ENCODE results near the gene SPAG8. TPM values are rescaled to one million over a fixed set of nuclear protein-coding genes. Genes with fewer than 3 reads are reported as not detected.
A peak's percentile ranks its signal among the peaks of the same experiment; 100 is the strongest.

Gene SPAG8
- total RNA-seq, 3 donors from 2014 or later = 1.1 to 2.2 (median 1.3) TPM

DNA sequence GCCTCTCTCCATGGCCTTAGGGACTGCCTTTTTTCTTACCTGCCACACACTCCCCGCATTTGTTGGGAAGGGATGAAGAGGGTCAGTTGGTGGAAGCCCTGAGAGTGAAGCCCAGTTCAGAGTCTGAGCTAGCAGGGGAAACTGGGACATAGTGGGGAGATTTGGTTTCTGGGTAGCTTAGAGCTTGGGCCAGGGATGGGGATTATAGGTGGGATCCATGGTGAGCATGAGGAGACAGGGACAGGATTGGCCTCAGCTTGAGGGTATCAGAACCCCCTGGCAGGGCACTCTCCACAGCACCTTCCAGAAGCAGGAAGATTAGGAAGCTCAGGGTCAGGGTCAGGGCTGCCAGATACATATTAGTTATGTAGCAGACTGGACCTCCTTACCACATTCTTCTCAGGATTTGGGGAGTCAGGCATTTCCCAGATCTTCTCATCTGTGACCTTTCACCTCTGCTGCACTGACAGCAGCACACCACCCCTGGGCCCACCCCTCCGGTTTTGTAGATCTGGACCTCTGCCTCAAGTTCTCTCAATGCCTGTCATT lies 40.3 kb upstream of the SPAG8 start:
- no peak overlapping the region for H3K27ac ChIP-seq
- H3K4me1 ChIP-seq = no peaks in the 10 kb centered on the region
- TF ChIP-seq, protein P1, sequence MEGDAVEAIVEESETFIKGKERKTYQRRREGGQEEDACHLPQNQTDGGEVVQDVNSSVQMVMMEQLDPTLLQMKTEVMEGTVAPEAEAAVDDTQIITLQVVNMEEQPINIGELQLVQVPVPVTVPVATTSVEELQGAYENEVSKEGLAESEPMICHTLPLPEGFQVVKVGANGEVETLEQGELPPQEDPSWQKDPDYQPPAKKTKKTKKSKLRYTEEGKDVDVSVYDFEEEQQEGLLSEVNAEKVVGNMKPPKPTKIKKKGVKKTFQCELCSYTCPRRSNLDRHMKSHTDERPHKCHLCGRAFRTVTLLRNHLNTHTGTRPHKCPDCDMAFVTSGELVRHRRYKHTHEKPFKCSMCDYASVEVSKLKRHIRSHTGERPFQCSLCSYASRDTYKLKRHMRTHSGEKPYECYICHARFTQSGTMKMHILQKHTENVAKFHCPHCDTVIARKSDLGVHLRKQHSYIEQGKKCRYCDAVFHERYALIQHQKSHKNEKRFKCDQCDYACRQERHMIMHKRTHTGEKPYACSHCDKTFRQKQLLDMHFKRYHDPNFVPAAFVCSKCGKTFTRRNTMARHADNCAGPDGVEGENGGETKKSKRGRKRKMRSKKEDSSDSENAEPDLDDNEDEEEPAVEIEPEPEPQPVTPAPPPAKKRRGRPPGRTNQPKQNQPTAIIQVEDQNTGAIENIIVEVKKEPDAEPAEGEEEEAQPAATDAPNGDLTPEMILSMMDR (IDR thresholded peaks at IDR 0.05) = no peak
- no peak for TF ChIP-seq POLR2A (IDR thresholded peaks at IDR 0.05)
- no peak for TF ChIP-seq POLR2AphosphoS5 (IDR thresholded peaks at IDR 0.05)
- H3K9me3 ChIP-seq = no peaks in the 10 kb centered on the region
- peak in 1 of 2 donors; percentile 5 for DNase-seq (ENCODE audit: low spot score in 2 of 2)
- no peaks in the 10 kb centered on the region for H3K36me3 ChIP-seq
- H3K27me3 ChIP-seq = no peaks in the 10 kb centered on the region
- intact Hi-C loops (cut with DNase I; ENCODE audit: low total_unique reads) = no loop called here
- H3K4me3 ChIP-seq = no peak overlapping the region

DNA sequence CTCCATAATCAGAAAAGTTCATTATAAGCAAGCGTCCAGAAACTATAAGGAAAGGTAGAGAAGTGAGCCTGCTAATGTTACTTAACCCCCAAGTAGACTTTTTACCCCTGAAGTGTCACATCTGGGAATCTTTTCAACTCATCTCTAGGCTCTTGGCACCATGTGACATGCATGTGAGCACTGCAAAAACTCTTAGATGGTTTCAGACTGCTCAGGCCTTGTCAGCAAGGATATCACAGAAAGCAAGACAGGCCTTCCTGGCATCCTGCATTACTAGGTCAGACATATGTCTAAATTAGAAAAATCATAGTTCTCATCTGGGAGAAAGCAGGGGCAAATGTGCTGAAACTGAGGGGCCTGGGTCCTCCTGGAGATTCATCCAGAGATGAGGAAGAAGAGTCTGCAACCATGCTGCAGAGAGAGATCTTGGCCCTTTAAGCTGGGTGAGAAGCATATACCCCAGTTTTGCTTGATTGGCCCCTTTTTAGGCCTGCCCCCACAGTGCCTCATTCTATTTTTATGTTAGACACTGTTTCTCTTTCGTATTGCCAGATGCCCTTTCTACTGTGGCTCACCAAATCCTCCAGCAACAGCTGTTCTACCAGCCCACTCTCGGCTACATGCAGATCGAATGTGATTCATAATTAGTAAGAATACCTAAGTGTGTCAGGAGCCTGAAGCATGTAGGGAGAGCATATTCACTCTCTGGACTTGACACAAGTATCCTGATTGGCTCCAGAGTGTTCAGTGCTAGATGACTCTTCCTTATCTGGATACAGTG lies 35.9 kb upstream of the SPAG8 start:
- H3K4me3 ChIP-seq = no peak overlapping the region
- H3K36me3 ChIP-seq = no peaks in the 10 kb centered on the region
- H3K9me3 ChIP-seq = no peaks in the 10 kb centered on the region
- DNase-seq (ENCODE audit: low spot score in 2 of 2) = no peak
- TF ChIP-seq, protein P1 (IDR thresholded peaks at IDR 0.05) = no peak
- TF ChIP-seq POLR2AphosphoS5 (IDR thresholded peaks at IDR 0.05) (no peak), POLR2A (IDR thresholded peaks at IDR 0.05) (no peak)
- intact Hi-C loops (cut with DNase I; ENCODE audit: low total_unique reads) = no loop called here
- no peak overlapping the region for H3K27ac ChIP-seq
- H3K4me1 ChIP-seq = peaks cover 5 to 7% of the 10 kb centered on the region in 2 donors
- H3K27me3 ChIP-seq = no peaks in the 10 kb centered on the region

DNA sequence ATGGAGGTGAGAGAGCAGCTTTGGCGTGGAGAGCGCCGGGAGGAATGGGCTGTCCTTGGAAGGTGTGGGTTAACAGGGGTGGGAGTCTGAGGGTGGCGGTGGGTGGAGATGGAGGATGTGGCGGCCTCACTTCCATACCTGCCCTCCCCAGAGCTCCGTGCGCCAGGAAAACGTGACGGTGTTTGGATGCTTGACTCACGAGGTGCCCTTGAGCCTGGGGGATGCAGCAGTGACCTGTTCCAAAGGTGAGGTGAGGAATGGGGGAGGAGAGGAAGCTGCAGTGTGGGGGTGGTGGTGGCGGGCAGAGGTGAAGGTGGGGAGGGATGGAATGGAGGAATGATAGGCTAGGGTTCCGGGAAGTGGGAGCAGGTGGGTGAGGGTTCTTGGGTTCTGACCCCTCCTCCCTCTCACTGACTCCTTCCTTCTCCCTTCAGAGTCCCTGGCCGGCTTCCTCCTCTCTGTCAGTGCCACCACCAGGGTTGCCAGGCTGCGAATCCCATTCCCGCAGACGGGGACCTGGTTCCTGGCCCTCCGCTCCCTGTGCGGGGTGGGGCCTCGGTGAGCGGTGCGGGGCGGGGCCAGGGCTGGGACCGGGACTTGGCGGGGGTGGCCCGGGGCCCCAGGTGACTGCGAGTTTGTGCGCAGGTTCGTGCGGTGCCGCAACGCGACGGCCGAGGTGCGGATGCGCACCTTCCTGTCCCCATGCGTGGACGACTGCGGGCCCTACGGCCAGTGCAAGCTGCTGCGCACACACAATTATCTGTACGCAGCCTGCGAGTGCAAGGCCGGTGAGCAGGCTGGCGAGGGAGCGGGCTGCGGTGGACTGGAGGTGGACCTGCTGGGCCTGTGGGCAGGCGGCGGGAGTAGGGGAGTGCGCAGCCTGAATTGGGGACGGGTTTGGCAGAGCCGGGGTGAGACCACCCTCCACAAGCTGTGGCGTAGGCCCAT lies 34.0 kb upstream of the SPAG8 start:
- Histone ChIP-seq H3K4me1 (peaks cover 5 to 7% of the 10 kb centered on the region in 2 donors), H3K4me3 (no peak overlapping the region), H3K36me3 (no peaks in the 10 kb centered on the region), H3K9me3 (no peaks in the 10 kb centered on the region), H3K27me3 (no peaks in the 10 kb centered on the region), H3K27ac (peak overlapping the region in 1 of 2 donors; percentile 34)
- intact Hi-C loops (cut with DNase I; ENCODE audit: low total_unique reads) = no loop called here
- DNase-seq (ENCODE audit: low spot score in 2 of 2) = no peak
- no peak for TF ChIP-seq POLR2AphosphoS5 (IDR thresholded peaks at IDR 0.05)
- no peak for TF ChIP-seq POLR2A (IDR thresholded peaks at IDR 0.05)
- TF ChIP-seq, protein P1 (IDR thresholded peaks at IDR 0.05) = no peak

GRCh38 chr9:35844628-35845270 lies 32.7 kb upstream of the SPAG8 start:
- DNase-seq (ENCODE audit: low spot score in 2 of 2) = peak in 1 of 2 donors; percentile 49
- Histone ChIP-seq H3K4me3 (no peak overlapping the region), H3K4me1 (peaks cover 5 to 7% of the 10 kb centered on the region in 2 donors), H3K36me3 (no peaks in the 10 kb centered on the region), H3K9me3 (no peaks in the 10 kb centered on the region), H3K27me3 (no peaks in the 10 kb centered on the region), H3K27ac (peak overlapping the region; percentile 53 to 68)
- intact Hi-C loops (cut with DNase I; ENCODE audit: low total_unique reads) = no loop called here
- TF ChIP-seq POLR2AphosphoS5 (IDR thresholded peaks at IDR 0.05) = no peak
- TF ChIP-seq, protein P1 (IDR thresholded peaks at IDR 0.05) = no peak
- no peak for TF ChIP-seq POLR2A (IDR thresholded peaks at IDR 0.05)

Measured in breast epithelium (tissue), 4 donors.